ENCODE results near the gene UPP1.
"Not testable (repeated sequence)": the region's sequence is repeated elsewhere in the genome, so short reads cannot be mapped to it uniquely, and the experiment has no call there.

GRCh38 chr7:48120536-48120935, 31.5 kb downstream of the UPP1 start:
- TF ChIP-seq CTCF (IDR thresholded peaks at IDR 0.05); POLR2A (IDR thresholded peaks at IDR 0.05); POLR2AphosphoS5 (IDR thresholded peaks at IDR 0.05; ENCODE audit: insufficient read depth in 1 of 2, low read depth in 1 of 2): not testable (repeated sequence)
